GOT3 (cell line): ENCODE data around the gene C6orf141.

Experiments used
- DNase-seq: peaks from one replicate; lab custom pipeline; 2025; ENCODE audit warnings: mixed read lengths; lab: John Stamatoyannopoulos, UW

The C6orf141 gene

GRCh38 chr6:49550492-49551077 is at the start of gene C6orf141:
Gene C6orf141 (plus strand): TSS chr6:49550668. CDS start chr6:49550793, 125 bp downstream.
- no peak for DNase-seq

- no peak for DNase-seq
Measured at GRCh38 chr6:49504666-49505065, 45.8 kb upstream of the C6orf141 start.

- no peak for DNase-seq
Measured at GRCh38 chr6:49506569-49507111, 43.8 kb upstream of the C6orf141 start.

GRCh38 chr6:49509342-49509741 is 41.1 kb upstream of the C6orf141 start:
- DNase-seq, result no peak

- no peak for DNase-seq
Measured at GRCh38 chr6:49513153-49513989, 37.1 kb upstream of the C6orf141 start.

- DNase-seq, result no peak
Measured at GRCh38 chr6:49514571-49515484, 35.6 kb upstream of the C6orf141 start.

- no peak for DNase-seq
Measured at GRCh38 chr6:49515485-49516146, 34.9 kb upstream of the C6orf141 start.

DNA sequence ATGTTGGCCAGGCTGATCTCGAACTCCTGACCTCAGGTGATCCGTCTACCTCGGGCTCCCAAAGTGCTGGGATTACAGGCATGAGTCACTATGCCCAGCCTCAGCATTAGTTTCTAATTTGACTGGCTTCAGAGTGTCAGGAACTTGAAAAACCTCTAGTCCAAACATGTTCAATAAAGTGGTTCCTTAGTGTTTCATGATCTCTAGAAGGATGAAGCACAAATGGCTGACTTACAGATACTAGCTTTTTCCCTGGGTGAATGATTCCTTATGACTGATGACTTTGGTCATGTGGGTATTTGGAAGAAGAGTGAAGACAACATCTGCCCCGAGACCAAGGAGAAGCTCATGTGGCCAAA is 34.3 kb upstream of the C6orf141 start:
- DNase-seq, result no peak

- DNase-seq, result no peak
Measured at GRCh38 chr6:49517919-49518318, 32.5 kb upstream of the C6orf141 start.

- DNase-seq, result no peak
Measured at GRCh38 chr6:49519660-49520059, 30.8 kb upstream of the C6orf141 start.

GRCh38 chr6:49522710-49523593 is 27.5 kb upstream of the C6orf141 start:
- DNase-seq, result no peak

DNA sequence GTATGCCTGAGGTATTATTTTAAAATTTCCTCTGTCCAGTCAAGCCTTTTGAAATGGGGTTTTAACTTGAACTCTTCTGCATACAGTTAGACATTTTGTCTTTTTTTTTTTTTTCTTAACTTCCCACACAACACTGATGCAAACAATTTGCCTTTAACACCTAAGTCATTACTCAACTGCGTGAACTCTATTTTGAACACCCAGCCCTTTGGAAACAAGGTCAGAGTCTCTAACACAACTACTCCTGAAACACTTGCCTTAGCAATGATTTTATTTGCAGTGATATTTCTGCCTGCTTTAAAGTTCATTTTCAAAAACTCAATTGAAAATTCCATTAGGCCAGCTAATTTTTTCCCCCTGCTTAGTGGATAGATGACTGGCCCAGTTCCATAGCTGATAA is 26.6 kb upstream of the C6orf141 start:
- no peak for DNase-seq

DNA sequence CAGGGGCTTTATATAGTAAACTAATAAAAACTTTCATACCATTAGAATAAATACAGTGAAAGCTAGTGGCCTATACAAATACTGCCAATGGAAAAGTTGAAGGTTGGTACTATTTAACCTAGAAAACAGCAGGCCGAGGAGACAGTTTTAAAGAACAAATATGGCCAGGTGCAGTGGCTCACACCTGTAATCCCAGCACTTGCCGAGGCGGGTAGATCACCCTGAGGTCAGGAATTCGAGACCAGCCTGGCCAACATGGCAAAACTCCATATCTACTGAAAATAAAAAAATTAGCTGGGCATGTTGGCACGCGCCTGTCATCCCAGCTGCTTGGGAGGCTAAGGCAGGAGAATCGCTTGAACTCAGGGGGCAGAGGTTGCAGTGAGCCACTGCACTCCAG is 25.9 kb upstream of the C6orf141 start:
- no peak for DNase-seq

- no peak for DNase-seq
Measured at GRCh38 chr6:49526598-49526997, 23.9 kb upstream of the C6orf141 start.

DNA sequence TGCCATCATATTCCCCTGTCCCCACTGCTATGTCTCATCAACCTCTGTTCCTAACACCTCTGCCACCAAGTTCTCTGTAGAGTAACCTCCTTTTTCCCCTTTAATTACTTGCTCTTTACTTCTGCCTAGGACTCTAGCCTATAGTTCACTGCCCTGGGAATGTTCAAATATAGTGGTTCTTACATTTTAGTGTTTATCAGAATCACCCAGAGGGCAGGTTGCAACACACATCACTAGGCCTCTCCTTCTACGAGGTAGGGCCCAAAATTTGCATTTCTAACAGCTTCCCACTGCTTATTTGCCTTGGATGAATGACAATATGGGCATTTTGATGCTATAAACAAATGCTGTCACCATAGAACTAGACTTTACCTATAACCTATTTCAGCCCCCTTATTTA is 23.1 kb upstream of the C6orf141 start:
- DNase-seq, result no peak

GRCh38 chr6:49528571-49528970 is 21.9 kb upstream of the C6orf141 start:
- no peak for DNase-seq

GRCh38 chr6:49530141-49530776 is 20.2 kb upstream of the C6orf141 start:
- no peak for DNase-seq

GRCh38 chr6:49531774-49532569 is 18.5 kb upstream of the C6orf141 start:
- DNase-seq, result no peak

DNA sequence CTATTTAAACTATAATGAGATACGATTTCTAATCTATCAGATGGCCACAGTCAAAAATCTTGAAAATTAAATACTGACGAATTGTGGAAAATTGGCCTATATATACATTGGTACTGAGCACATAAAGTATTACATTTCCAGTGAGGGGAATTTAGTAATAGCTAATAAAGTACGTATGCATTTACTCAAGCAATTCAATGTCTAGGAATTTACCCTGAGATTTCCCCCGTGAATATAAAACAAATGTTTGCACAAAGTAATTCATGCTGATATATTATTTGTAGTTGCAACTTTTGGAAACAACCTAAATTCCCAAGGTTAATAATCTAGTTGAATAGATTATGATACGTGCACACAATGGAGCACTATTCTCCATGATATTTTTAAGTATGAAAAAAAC is 14.7 kb upstream of the C6orf141 start:
- no peak for DNase-seq
